Measurements from ENCODE around the gene FHOD1. TPM values are rescaled to one million over a fixed set of nuclear protein-coding genes. Genes with fewer than 3 reads are reported as not detected.

FHOD1 gene
- total RNA-seq, 1 experiment from 2014 or later: 45.5 TPM

DNA sequence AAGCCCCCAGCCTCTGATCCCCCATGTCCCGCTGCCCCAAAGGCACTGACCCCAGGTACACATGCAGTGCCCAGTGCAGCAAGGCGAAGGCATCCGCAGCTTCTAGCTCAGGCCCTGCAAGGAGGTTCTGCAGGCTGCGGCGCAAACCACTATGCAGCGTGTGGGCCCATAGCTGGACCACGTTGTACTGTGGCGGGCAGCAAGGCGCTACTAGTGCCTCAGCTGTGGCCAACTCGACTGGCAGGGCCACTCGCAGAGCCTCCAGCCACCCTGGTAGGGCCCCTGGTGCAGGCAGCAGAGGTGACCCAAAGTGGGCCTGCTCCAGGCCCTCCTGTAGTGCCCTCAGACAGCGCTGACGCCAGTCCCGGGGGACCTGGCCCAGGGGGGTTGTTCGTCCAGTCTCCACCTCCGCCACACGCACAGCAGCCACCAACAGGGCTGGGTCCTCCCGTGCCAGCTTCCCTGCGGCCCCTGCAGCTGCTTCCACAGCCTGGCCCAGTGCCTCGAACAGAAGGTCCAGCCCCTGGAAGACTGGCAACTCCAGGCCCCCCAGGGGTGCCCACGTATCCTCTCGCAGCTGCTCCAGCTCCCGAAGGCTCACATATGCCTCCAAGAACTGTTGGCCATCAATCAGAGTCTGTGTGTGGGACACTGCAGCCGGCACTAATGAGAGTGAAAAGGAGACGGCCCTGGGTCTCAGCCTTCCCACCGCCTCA, 59.9 kb downstream of the FHOD1 start:
- no peak for TF ChIP-seq EZH2phosphoT487 (IDR thresholded peaks at IDR 0.05; ENCODE audit: borderline replicate concordance, low read length)
- TF ChIP-seq, protein P1, sequence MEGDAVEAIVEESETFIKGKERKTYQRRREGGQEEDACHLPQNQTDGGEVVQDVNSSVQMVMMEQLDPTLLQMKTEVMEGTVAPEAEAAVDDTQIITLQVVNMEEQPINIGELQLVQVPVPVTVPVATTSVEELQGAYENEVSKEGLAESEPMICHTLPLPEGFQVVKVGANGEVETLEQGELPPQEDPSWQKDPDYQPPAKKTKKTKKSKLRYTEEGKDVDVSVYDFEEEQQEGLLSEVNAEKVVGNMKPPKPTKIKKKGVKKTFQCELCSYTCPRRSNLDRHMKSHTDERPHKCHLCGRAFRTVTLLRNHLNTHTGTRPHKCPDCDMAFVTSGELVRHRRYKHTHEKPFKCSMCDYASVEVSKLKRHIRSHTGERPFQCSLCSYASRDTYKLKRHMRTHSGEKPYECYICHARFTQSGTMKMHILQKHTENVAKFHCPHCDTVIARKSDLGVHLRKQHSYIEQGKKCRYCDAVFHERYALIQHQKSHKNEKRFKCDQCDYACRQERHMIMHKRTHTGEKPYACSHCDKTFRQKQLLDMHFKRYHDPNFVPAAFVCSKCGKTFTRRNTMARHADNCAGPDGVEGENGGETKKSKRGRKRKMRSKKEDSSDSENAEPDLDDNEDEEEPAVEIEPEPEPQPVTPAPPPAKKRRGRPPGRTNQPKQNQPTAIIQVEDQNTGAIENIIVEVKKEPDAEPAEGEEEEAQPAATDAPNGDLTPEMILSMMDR (conservative IDR thresholded peaks at IDR 0.05; ENCODE audit: low read depth, low read length): no peak
- TF ChIP-seq EZH2 (IDR thresholded peaks at IDR 0.05; ENCODE audit: low read length, unreplicated experiment): no peak
- Histone ChIP-seq H2AFZ (ENCODE audit: low read length) (no peak overlapping the region), H3K9me2 (replicated peaks; ENCODE audit: low read length) (no peaks in the 10 kb centered on the region), H3K9ac (ENCODE audit: low read length) (no peak overlapping the region), H3K4me2 (ENCODE audit: low read length) (no peak overlapping the region), H3K36me3 (ENCODE audit: low read depth, low read length) (no peaks in the 10 kb centered on the region), H3K27me3 (ENCODE audit: low read length) (no peaks in the 10 kb centered on the region), H3K4me1 (ENCODE audit: insufficient read depth, low read length) (peaks cover 29% of the 10 kb centered on the region), H3K9me3 (ENCODE audit: low read length) (no peaks in the 10 kb centered on the region), H3K27ac (ENCODE audit: low read length) (no peak overlapping the region), H3F3A (ENCODE audit: low read length, unreplicated experiment) (no peaks in the 10 kb centered on the region), H3K4me3 (ENCODE audit: low read length) (no peak overlapping the region), H3K79me2 (ENCODE audit: low read length) (peaks cover 14% of the 10 kb centered on the region), H4K20me1 (ENCODE audit: low read length) (no peaks in the 10 kb centered on the region)
- DNase-seq (no peak), ATAC-seq (no peak)
- no TSS peak for BruUV-seq (replicated peaks)
- POLR2A ChIA-PET (ENCODE audit: unreplicated experiment): no interaction called here
- intact Hi-C loops (cut with micrococcal nuclease): no loop called here
- CTCF ChIA-PET: no interaction called here

DNA sequence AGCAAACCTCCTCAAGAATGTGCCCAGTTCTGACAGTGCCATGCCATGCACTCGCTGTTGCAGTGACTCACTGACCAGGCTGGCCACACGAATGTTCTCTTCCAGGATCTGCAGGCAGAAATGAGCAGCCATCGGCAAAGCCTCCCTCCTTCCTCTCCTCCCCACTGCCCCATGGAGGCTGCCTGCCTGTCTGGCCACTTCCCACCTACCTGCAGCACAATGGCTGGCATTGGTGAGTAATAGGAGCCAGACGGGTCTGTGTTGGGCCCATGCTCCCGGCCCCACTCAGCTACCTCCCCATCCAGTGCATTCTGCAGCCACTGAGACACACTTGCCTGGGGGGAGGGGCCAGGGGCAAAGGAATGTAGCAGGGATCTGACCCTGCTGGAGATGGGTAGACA, 60.7 kb downstream of the FHOD1 start:
- BruUV-seq (replicated peaks): no TSS peak
- peaks cover 17% of the 10 kb centered on the region for H3K79me2 ChIP-seq (ENCODE audit: low read length)
- no peak overlapping the region for H3K4me3 ChIP-seq (ENCODE audit: low read length)
- H3K27me3 ChIP-seq (ENCODE audit: low read length): no peaks in the 10 kb centered on the region
- H4K20me1 ChIP-seq (ENCODE audit: low read length): no peaks in the 10 kb centered on the region
- peaks cover 34% of the 10 kb centered on the region for H3K4me1 ChIP-seq (ENCODE audit: insufficient read depth, low read length)
- ATAC-seq (no peak), DNase-seq (peak; percentile 49)
- no peak for TF ChIP-seq EZH2 (IDR thresholded peaks at IDR 0.05; ENCODE audit: low read length, unreplicated experiment)
- no peak for TF ChIP-seq EZH2phosphoT487 (IDR thresholded peaks at IDR 0.05; ENCODE audit: borderline replicate concordance, low read length)
- TF ChIP-seq, protein P1 (conservative IDR thresholded peaks at IDR 0.05; ENCODE audit: low read depth, low read length): no peak
- no peaks in the 10 kb centered on the region for H3K9me2 ChIP-seq (replicated peaks; ENCODE audit: low read length)
- no peak overlapping the region for H3K27ac ChIP-seq (ENCODE audit: low read length)
- no peaks in the 10 kb centered on the region for H3K9me3 ChIP-seq (ENCODE audit: low read length)
- no peak overlapping the region for H3K9ac ChIP-seq (ENCODE audit: low read length)
- peak overlapping the region; percentile 34 for H3K4me2 ChIP-seq (ENCODE audit: low read length)
- intact Hi-C loops (cut with micrococcal nuclease): no loop called here
- H3F3A ChIP-seq (ENCODE audit: low read length, unreplicated experiment): no peaks in the 10 kb centered on the region
- no peak overlapping the region for H2AFZ ChIP-seq (ENCODE audit: low read length)
- CTCF ChIA-PET: no interaction called here
- POLR2A ChIA-PET (ENCODE audit: unreplicated experiment): no interaction called here
- H3K36me3 ChIP-seq (ENCODE audit: low read depth, low read length): no peaks in the 10 kb centered on the region

DNA sequence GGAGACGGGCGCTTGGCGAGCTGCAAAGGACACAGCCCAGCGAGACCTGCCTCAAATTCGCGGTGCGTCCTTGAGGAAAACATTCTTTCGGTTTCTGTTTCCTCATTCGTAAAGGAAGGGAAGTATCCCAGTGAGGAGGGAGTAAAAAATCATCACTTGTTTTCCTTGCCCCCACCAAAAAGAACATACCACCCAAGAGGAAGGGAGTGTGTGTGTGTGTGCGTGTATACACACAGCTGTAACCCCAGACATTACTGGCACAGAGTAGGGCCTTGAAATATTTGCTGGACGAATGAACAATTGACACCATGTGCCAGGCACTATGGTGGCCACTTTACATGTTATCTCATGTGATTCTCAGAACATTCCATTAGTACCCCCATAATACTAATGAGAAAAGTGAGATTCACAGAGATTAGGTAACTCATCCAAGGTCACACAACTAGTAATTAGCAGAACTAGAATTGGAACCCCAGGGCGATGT, 61.6 kb downstream of the FHOD1 start:
- H3K27ac ChIP-seq (ENCODE audit: low read length): no peak overlapping the region
- no peak overlapping the region for H2AFZ ChIP-seq (ENCODE audit: low read length)
- no peak for DNase-seq
- peaks cover 39% of the 10 kb centered on the region for H3K4me1 ChIP-seq (ENCODE audit: insufficient read depth, low read length)
- ChIA-PET POLR2A (ENCODE audit: unreplicated experiment) (no interaction called here), CTCF (interaction anchor here (0.7 to 1.5 kb wide), 4 partner anchors 26 to 168 kb away, joined by 3 to 5 read pairs (median 4); partner anchors contain the start of genes FBXL8 and TRADD)
- TF ChIP-seq EZH2 (IDR thresholded peaks at IDR 0.05; ENCODE audit: low read length, unreplicated experiment) (no peak), EZH2phosphoT487 (IDR thresholded peaks at IDR 0.05; ENCODE audit: borderline replicate concordance, low read length) (no peak)
- TF ChIP-seq, protein P1 (conservative IDR thresholded peaks at IDR 0.05; ENCODE audit: low read depth, low read length): no peak
- H4K20me1 ChIP-seq (ENCODE audit: low read length): no peaks in the 10 kb centered on the region
- no peaks in the 10 kb centered on the region for H3K9me2 ChIP-seq (replicated peaks; ENCODE audit: low read length)
- no peaks in the 10 kb centered on the region for H3K9me3 ChIP-seq (ENCODE audit: low read length)
- peak overlapping the region; percentile 89 for H3K4me2 ChIP-seq (ENCODE audit: low read length)
- H3K36me3 ChIP-seq (ENCODE audit: low read depth, low read length): no peaks in the 10 kb centered on the region
- peak overlapping the region; percentile 79; the same call in 1 of the 2 replicates for H3K4me3 ChIP-seq (ENCODE audit: low read length)
- intact Hi-C loops (cut with micrococcal nuclease): loop anchor here (1.0 kb wide), 1 partner anchor 231 kb away; no protein-coding TSS in a partner anchor
- no peak overlapping the region for H3K9ac ChIP-seq (ENCODE audit: low read length)
- ATAC-seq: no peak
- BruUV-seq (replicated peaks): no TSS peak
- H3K27me3 ChIP-seq (ENCODE audit: low read length): no peaks in the 10 kb centered on the region
- H3F3A ChIP-seq (ENCODE audit: low read length, unreplicated experiment): no peaks in the 10 kb centered on the region
- peaks cover 23% of the 10 kb centered on the region for H3K79me2 ChIP-seq (ENCODE audit: low read length)
